ENCODE results near the gene AHCYL2. TPM values are rescaled to one million over a fixed set of nuclear protein-coding genes. Genes with fewer than 3 reads are reported as not detected.

Gene AHCYL2
- total RNA-seq, 1 experiment from 2014 or later: 25.6 TPM

- H3K36me3 Mint-ChIP-seq: no peaks in the 10 kb centered on the region
- no peak for DNase-seq (ENCODE audit: low spot score)
- TF ChIP-seq, protein P1, sequence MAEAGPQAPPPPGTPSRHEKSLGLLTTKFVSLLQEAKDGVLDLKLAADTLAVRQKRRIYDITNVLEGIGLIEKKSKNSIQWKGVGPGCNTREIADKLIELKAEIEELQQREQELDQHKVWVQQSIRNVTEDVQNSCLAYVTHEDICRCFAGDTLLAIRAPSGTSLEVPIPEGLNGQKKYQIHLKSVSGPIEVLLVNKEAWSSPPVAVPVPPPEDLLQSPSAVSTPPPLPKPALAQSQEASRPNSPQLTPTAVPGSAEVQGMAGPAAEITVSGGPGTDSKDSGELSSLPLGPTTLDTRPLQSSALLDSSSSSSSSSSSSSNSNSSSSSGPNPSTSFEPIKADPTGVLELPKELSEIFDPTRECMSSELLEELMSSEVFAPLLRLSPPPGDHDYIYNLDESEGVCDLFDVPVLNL (CRISPR knock-in tag; IDR thresholded peaks at IDR 0.05; ENCODE audit: borderline replicate concordance, low read depth): no peak
- TF ChIP-seq ATF2 (CRISPR knock-in tag; IDR thresholded peaks at IDR 0.05; ENCODE audit: borderline replicate concordance, low read depth): no peak
- no peak for TF ChIP-seq CBFB (CRISPR knock-in tag; IDR thresholded peaks at IDR 0.05; ENCODE audit: low read depth)
- no peak for TF ChIP-seq FOXK1 (CRISPR knock-in tag; IDR thresholded peaks at IDR 0.05)
- TF ChIP-seq ZNF396 (CRISPR knock-in tag; IDR thresholded peaks at IDR 0.05; ENCODE audit: borderline replicate concordance): no peak
- ChIA-PET CTCF (interaction anchor here (3.2 kb wide), 1 partner anchor 45 kb away, joined by 12 read pairs; no protein-coding TSS in a partner anchor), POLR2A (no interaction called here)
- H3K4me3 Mint-ChIP-seq: no peak overlapping the region
- ATAC-seq: no peak
- H3K4me1 Mint-ChIP-seq: peaks cover 37% of the 10 kb centered on the region
- no peak overlapping the region for H3K27ac Mint-ChIP-seq
- H3K27me3 Mint-ChIP-seq (ENCODE audit: low read depth): no peaks in the 10 kb centered on the region
- H3K9me3 Mint-ChIP-seq: no peaks in the 10 kb centered on the region
Measured at GRCh38 chr7:129263168-129263567, 38.3 kb downstream of the AHCYL2 start.

DNA sequence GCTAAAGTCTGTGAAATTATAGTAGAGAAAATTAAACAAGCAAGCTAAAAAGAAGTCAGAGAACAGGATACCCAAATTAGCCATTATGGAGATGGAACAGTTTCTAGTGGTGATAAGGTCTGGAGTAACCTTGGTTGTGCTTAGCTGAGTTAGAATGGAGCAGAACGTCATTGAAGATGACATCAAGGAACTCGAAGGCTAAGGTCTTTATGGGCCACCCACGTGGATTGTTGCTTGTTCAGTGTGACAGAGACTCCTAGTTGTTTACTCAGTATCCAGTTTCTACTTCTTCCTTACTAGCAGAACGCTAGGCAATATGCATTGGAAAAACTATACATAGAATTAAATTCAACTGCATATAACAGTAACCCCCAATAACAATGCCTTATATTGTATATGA, 39.7 kb downstream of the AHCYL2 start:
- Mint-ChIP-seq H3K27me3 (ENCODE audit: low read depth) (no peaks in the 10 kb centered on the region), H3K9me3 (no peaks in the 10 kb centered on the region), H3K27ac (no peak overlapping the region), H3K36me3 (no peaks in the 10 kb centered on the region), H3K4me3 (no peak overlapping the region), H3K4me1 (peaks cover 26% of the 10 kb centered on the region)
- CTCF ChIA-PET: interaction anchor here (1.0 to 3.2 kb wide), 2 partner anchors 46 to 173 kb away, joined by 3 to 12 read pairs; no protein-coding TSS in a partner anchor
- TF ChIP-seq ZNF232 (CRISPR knock-in tag; IDR thresholded peaks at IDR 0.05) (no peak), TCF7 (CRISPR knock-in tag; IDR thresholded peaks at IDR 0.05; ENCODE audit: low read depth) (no peak), SMAD3 (CRISPR knock-in tag; IDR thresholded peaks at IDR 0.05; ENCODE audit: borderline replicate concordance) (no peak), FOXK1 (CRISPR knock-in tag; IDR thresholded peaks at IDR 0.05) (no peak), ZNF121 (CRISPR knock-in tag; IDR thresholded peaks at IDR 0.05) (no peak)
- TF ChIP-seq, protein P2, sequence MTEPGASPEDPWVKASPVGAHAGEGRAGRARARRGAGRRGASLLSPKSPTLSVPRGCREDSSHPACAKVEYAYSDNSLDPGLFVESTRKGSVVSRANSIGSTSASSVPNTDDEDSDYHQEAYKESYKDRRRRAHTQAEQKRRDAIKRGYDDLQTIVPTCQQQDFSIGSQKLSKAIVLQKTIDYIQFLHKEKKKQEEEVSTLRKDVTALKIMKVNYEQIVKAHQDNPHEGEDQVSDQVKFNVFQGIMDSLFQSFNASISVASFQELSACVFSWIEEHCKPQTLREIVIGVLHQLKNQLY (CRISPR knock-in tag; IDR thresholded peaks at IDR 0.05): no peak
- TF ChIP-seq, protein P3, sequence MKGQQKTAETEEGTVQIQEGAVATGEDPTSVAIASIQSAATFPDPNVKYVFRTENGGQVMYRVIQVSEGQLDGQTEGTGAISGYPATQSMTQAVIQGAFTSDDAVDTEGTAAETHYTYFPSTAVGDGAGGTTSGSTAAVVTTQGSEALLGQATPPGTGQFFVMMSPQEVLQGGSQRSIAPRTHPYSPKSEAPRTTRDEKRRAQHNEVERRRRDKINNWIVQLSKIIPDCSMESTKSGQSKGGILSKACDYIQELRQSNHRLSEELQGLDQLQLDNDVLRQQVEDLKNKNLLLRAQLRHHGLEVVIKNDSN (CRISPR knock-in tag; IDR thresholded peaks at IDR 0.05): no peak
- TF ChIP-seq, protein P4, sequence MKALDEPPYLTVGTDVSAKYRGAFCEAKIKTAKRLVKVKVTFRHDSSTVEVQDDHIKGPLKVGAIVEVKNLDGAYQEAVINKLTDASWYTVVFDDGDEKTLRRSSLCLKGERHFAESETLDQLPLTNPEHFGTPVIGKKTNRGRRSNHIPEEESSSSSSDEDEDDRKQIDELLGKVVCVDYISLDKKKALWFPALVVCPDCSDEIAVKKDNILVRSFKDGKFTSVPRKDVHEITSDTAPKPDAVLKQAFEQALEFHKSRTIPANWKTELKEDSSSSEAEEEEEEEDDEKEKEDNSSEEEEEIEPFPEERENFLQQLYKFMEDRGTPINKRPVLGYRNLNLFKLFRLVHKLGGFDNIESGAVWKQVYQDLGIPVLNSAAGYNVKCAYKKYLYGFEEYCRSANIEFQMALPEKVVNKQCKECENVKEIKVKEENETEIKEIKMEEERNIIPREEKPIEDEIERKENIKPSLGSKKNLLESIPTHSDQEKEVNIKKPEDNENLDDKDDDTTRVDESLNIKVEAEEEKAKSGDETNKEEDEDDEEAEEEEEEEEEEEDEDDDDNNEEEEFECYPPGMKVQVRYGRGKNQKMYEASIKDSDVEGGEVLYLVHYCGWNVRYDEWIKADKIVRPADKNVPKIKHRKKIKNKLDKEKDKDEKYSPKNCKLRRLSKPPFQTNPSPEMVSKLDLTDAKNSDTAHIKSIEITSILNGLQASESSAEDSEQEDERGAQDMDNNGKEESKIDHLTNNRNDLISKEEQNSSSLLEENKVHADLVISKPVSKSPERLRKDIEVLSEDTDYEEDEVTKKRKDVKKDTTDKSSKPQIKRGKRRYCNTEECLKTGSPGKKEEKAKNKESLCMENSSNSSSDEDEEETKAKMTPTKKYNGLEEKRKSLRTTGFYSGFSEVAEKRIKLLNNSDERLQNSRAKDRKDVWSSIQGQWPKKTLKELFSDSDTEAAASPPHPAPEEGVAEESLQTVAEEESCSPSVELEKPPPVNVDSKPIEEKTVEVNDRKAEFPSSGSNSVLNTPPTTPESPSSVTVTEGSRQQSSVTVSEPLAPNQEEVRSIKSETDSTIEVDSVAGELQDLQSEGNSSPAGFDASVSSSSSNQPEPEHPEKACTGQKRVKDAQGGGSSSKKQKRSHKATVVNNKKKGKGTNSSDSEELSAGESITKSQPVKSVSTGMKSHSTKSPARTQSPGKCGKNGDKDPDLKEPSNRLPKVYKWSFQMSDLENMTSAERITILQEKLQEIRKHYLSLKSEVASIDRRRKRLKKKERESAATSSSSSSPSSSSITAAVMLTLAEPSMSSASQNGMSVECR (CRISPR knock-in tag; IDR thresholded peaks at IDR 0.05; ENCODE audit: borderline replicate concordance): no peak
- ATAC-seq (no peak), DNase-seq (ENCODE audit: low spot score) (no peak)
- POLR2A ChIA-PET: interaction anchor here (0.6 kb wide), 1 partner anchor 42 kb away, joined by 3 read pairs; no protein-coding TSS in a partner anchor

- CTCF ChIA-PET: interaction anchor here (0.5 kb wide), 1 partner anchor 25 kb away, joined by 3 read pairs; no protein-coding TSS in a partner anchor
- TF ChIP-seq ZNF423 (CRISPR knock-in tag; IDR thresholded peaks at IDR 0.05) (no peak), JUN (CRISPR knock-in tag; IDR thresholded peaks at IDR 0.05) (no peak), FOXJ3 (CRISPR knock-in tag; IDR thresholded peaks at IDR 0.05; ENCODE audit: borderline replicate concordance) (no peak), OVOL2 (CRISPR knock-in tag; IDR thresholded peaks at IDR 0.05; ENCODE audit: borderline replicate concordance) (no peak), PRRX2 (CRISPR knock-in tag; IDR thresholded peaks at IDR 0.05) (no peak), MXD4 (CRISPR knock-in tag; IDR thresholded peaks at IDR 0.05; ENCODE audit: borderline replicate concordance) (no peak)
- TF ChIP-seq, protein P5, sequence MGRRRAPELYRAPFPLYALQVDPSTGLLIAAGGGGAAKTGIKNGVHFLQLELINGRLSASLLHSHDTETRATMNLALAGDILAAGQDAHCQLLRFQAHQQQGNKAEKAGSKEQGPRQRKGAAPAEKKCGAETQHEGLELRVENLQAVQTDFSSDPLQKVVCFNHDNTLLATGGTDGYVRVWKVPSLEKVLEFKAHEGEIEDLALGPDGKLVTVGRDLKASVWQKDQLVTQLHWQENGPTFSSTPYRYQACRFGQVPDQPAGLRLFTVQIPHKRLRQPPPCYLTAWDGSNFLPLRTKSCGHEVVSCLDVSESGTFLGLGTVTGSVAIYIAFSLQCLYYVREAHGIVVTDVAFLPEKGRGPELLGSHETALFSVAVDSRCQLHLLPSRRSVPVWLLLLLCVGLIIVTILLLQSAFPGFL (CRISPR knock-in tag; IDR thresholded peaks at IDR 0.05; ENCODE audit: borderline replicate concordance): no peak
- TF ChIP-seq, protein P6, sequence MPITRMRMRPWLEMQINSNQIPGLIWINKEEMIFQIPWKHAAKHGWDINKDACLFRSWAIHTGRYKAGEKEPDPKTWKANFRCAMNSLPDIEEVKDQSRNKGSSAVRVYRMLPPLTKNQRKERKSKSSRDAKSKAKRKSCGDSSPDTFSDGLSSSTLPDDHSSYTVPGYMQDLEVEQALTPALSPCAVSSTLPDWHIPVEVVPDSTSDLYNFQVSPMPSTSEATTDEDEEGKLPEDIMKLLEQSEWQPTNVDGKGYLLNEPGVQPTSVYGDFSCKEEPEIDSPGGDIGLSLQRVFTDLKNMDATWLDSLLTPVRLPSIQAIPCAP (CRISPR knock-in tag; IDR thresholded peaks at IDR 0.05): no peak
Measured at GRCh38 chr7:129265328-129265727, 40.5 kb downstream of the AHCYL2 start.

More at GRCh38 chr7:129265328-129265727, 40.5 kb downstream of the AHCYL2 start:
- Mint-ChIP-seq H3K36me3 (no peaks in the 10 kb centered on the region), H3K27me3 (ENCODE audit: low read depth) (no peaks in the 10 kb centered on the region), H3K4me3 (no peak overlapping the region), H3K9me3 (no peaks in the 10 kb centered on the region), H3K4me1 (peaks cover 23% of the 10 kb centered on the region), H3K27ac (no peak overlapping the region)
- DNase-seq (ENCODE audit: low spot score): no peak
- POLR2A ChIA-PET: no interaction called here
- ATAC-seq: no peak
